Middle frontal gyrus (tissue), 1 donor: ENCODE results near the gene CAMTA1.

Experiments used
- DNase-seq: peaks from one replicate; pipeline ENCODE4 v3.0.0-alpha.2; 2015; ENCODE audit warnings: low spot score; ENCODE audit errors: extremely low spot score

The CAMTA1 gene

DNA sequence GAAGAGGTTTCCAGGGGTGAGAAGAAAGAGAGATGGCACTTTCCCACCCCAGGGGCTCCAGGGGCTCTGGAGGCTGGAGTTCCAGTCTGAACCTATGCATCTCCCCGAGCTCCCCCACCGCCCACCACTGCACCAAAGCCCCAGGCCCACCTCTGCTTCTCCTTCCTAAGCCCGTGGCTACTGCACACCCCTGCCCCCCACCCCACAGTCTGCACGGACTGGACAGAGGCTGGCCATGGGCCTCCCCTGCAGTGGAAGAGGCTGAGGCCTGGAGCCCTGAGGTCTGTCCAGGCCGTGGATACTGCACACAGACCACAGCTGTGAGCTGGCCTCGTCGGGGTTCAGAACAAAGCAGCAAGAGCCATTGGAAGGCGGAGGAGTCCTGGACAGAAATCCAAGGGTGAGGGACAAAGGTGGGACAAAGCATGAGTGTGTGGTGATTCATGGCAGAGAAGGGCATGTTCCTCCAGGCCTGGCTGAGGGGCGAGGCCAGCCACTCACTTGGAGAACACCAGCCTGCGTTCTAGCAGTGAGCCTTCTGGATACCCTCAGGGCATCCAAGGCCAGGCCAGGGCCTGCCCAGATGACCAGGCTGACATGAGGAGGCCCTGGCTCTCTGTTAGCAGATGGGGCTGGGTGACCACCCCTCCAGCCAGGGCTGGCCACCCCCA is 741.1 kb downstream of the CAMTA1 start:
- DNase-seq, result no peak

DNA sequence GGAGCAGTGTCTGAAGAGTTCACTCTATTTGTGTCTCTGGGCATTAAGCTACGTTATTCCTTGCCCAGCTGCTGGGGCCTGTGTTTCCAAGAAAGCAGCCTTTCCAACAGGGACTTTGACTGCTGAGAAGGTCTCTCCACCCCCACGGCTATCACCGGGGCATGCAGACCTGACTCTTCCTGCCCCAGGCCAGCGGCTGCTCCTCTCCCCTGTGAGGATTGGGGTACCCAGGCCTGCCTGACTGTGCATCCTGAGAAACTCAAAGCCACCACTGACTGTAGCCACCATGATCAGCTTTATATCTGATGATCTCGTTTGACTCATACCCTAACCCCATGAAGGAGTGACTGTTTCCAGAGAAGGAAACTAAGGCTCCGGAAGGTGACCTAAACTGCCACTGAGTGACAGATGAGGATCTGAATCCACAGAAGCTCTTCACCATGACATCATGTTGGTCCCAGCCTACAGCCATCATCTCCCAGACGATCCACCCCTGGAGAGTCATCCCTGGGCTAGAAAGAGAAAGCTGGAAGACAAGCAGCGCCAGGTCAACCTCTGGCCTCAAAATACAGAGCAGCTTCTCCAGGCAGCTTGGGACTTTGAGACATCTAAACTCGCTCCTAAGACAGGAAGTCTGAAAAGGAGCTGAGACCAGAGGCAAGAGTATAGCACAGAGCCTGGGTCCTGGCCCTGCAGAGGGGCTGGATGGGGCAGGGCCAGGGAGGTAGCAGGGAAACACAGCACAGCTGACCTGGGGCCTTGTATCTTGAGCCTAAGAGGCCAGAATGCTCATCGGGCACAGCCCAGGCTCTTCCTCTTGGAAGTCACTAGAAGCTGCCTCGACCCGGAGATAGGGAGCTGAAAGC is 741.8 kb downstream of the CAMTA1 start:
- no peak for DNase-seq

- DNase-seq, result no peak
Observed at GRCh38 chr1:7527733-7528045, 742.4 kb downstream of the CAMTA1 start.

DNA sequence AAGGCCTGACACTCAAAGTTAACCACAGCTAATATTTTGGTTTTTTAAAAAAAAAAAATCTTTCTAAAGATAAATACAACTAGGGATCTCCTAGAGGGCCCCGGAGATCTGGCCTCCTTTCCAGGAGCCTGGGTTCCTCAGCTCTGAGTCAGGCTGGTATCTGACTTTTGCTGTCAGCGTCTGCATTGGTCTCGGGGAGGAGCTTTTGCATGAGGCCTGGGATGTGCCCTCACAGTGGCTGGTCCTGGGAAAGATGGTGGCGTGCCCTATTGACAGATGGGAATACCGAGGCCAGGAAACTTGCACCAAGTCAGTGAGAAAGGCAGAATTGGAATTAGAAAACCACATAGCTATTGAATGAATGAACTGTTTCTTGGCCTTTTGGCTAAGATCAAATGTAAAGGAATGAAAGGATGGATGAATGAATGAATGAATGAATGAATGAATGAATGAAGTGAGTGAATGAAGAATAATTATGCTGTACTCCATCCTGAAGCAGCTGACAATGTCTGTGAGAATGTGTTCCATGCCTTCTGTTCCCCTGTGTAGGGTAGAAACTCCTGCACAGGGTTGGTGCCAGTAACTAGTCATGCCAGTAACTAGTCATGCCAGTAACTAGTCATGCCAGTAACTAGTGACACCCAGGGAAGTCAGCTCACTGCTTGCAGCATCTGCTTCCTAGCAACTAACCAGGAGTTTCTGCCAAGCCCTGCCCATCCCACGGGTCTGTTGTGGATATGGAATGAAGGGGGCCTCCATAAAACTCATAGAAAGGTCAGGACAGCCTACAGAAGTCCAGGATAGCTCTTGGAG is 743.3 kb downstream of the CAMTA1 start:
- DNase-seq, result no peak

GRCh38 chr1:7529917-7530316 is 744.7 kb downstream of the CAMTA1 start:
- no peak for DNase-seq

DNA sequence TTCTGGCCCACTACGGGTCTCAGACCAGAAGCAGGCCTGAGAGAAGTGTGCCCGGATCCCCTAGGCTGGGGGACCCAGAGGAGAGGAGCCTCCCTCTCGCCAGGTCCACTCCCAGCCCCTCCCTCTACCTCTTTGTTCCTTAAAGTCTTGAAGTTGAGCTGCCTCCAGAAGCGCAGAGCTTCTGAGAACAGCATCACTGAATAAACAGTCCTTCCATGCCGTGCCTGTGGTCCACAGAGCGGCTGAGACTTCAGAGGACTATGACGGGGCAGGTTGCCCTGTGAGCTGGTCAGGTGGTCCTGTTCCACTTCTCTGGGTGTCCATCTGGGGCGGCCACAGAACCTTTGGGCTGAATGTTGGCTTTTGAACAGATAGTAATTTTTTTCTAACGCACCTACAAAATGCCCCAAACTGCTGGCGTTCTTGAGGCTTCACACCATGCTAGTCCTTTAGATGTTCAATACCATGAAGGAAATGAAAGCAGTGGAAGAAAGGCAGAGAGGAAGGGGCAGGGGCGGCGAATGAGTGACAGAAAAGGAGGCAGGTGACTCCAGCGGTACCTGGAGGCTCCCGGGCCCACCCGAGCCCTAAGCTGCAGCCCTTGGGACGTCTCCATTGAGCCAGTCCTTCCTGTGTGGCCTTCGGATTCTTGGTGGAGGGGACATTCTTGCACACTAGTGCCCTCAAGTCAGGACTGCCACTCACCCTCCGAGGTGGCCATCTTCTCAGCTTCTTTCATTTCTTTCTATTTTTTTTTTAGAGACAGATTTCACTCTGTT is 746.5 kb downstream of the CAMTA1 start:
- DNase-seq, result no peak

- no peak for DNase-seq
Observed at GRCh38 chr1:7533006-7533405, 747.8 kb downstream of the CAMTA1 start.

DNA sequence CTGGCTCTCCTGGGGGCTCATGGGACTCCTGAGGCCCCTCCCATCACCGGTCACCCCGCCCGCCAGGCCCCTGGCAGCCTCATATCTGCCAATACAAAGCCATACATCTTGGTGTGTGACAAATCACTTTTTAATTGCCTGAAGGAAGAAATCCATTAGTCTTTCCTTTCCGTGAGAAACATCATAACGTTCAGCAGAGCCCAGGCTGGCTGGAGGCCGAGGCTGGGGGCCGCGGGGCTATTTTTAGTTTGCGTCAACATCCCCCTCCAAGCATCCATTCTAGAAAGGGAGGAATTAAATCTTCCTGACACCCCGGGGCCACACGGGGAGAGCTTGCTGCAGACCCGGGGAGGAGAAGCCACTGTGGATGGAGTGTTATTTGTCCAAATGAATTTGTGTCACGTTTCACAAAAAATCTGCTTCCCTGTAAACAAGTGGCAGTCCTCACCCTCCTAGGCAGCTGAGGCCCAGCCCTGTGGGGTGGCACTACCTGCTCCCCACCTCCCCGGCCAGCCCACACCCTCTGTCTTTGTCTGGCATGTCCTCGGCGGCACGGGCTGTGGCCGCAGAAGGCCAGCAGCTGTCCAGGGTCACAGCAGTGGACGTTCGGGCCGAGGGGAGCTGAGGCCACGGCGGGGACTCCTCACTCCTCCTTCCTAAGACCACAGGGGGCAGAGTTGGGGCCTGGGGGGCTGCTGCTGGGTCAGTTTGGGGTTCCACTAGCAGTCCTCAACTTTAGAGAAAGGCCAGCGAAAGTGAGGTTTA is 749.0 kb downstream of the CAMTA1 start:
- no peak for DNase-seq

GRCh38 chr1:7535016-7535415 is 749.8 kb downstream of the CAMTA1 start:
- DNase-seq, result no peak

DNA sequence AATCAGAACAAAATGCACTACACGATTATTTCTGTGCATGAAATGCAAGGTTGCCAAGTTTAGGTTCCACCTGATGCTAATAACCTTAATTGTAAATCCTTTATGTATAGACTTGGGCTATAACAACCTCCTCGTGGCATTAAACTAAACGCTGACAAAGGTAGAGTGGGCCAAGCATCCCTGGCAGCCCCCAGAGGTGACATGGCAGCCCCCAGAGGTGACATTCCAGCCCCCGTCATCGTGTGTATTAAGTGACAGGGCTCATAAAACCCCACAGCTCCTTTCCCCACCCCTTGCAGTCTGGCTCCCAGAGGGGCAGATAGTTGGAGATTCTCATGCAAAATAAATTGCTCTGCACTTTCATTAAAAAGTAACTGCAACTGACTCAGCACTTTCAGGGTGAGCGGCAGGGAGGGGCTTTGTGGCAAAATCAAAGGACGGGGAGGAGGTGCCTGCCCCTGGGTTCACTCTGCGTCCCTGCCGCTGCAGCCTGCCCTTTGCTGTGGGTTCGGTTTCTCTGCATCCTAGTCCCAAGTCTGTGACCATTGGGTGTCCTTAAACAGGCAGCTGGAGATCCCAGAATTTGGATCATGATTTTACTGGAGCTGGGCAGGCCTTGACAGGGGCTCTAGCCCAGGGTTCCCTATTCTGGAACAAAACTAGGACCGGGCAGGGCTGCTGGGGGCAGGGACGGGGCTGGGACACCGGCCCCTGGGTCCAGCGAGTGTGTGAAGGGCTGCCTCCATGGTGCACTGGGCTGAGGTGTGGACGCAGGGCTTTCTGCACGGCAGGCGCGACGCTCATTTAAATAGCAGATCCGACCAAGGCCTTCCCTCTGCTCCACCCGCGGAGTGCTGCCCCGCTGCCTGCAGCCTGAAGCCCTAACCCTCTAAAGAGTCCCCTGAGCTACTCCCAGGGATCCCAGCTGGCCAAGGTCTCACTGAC is 751.0 kb downstream of the CAMTA1 start:
- no peak for DNase-seq

- DNase-seq, result no peak
Observed at GRCh38 chr1:7536891-7537591, 751.8 kb downstream of the CAMTA1 start.

GRCh38 chr1:7538033-7538432 is 752.8 kb downstream of the CAMTA1 start:
- DNase-seq, result no peak

DNA sequence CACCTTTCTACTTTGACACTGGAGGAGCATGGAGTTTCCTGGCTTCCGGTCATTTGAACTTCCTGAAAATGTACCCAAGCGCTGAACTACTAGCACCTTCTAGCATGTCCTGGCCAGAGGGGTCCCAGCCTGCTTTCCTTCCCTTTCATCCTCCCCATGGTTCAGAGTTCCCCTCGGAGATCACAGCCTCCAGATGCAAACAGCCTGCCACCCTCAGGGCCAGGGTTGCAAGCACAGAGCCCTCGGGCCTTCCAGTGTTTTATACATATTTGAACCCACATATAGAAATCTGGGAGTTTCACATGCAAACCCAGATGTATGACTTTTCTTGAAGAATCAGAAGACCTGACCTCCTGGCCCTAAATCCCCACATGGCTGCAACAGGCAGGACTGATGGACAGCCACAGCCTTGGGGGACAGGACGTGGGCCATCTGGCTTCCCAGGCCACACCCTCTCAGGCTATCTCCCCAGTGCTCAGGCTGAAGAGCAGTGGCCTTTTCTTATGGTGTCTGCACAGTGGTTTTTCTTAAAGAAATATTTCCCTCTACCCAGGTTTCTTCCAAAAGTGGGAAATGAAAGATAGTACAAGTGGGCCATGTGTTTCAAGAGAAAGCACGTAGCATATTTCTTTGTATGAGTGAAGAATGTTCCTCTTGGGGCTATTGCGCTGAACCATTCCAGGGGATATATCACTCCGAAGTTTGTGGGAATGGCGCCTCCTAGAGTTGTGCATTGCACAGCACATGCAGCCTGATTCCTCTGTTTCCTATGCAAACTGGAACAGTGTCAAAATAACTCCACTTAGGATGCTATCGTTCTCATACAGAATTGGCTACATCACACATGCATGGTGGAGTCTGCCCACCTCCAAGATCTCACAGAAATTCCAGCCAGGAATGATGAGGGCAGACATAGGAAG is 753.9 kb downstream of the CAMTA1 start:
- no peak for DNase-seq

GRCh38 chr1:7539769-7540175 is 754.5 kb downstream of the CAMTA1 start:
- DNase-seq, result no peak

- DNase-seq, result no peak
Observed at GRCh38 chr1:7540816-7541215, 755.6 kb downstream of the CAMTA1 start.

DNA sequence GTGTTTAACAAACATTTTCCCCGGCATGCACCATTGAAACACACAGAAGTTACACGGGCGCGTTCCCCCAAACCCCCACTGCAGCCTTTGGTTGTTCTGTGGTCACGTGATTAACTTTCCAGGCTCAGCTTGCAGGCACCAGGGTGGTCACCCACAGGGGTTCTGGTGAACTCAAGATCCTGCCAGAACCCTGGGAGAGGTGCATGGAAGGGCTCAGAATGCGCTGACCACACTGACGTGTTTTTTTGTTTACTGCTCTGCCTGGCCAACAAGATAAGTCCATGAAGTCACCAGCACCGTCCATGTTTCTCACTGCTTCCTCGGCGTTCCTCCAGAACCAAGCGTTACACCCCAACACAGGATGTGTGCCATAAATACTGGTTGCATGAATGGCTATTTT is 756.4 kb downstream of the CAMTA1 start:
- no peak for DNase-seq

DNA sequence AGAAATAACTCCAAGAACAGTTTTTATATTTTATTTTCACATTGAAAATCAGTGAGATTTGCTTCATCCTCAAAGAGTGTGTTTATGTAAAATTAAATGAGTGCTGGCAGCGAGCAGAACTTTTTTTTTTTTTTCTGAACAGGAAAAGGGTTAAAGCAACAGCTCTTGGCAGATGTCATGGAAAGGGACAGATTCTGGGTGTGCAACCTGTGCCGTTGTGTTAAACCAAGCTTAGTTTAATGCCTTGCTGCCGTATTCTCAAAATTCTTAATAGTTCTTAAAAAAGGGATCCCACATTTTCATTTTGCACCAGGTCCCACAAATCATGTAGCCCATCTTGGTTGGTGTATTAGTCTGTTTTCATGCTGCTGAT is 758.5 kb downstream of the CAMTA1 start:
- DNase-seq, result no peak
